T47D (cell line): ENCODE data around the gene SLK.

Experiments
- DNase-seq, 2 experiments: peaks; one replicate each; pipeline versions ENCODE4 v3.0.0 to v3.0.0-alpha.2; 2011 to 2012; ENCODE audit warnings: low read depth in 1 of 2, low spot score in 1 of 2
- JUND ChIP-seq: IDR thresholded peaks from 2 replicates; pipeline ENCODE4 v1.6.1; 2012; ENCODE audit warnings: low read depth
- in situ Hi-C: cut with HindIII; loops from 2 replicates; pipeline ENCODE4 v1.10.0; 2016; ENCODE audit warnings: low sequenced_read_pairs, low pct_unique_long_range_greater_than_20kb

SLK gene

DNA sequence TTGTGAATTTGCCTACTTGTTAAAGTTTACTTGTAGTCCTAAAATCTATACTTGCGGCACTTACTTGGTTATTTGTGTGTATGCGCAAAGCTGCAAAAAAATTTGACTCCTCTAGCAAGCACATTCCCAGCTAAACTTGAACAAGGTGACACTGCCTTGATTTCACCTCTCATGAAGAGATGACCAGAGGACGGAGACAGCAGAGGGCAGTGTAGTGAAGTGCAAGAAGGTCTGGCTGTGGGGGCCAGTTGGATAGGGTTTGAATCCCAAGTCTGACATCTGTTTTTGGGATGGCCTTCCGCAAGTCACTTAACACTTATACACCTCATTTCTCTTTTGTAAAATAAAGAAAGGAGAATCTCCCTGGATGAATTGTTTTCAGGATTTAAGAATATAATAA is 15.7 kb downstream of the SLK start:
- no peak for TF ChIP-seq JUND
- DNase-seq: peak in 1 of 2 experiments; percentile 37
- in situ Hi-C loops: no loop called here

DNA sequence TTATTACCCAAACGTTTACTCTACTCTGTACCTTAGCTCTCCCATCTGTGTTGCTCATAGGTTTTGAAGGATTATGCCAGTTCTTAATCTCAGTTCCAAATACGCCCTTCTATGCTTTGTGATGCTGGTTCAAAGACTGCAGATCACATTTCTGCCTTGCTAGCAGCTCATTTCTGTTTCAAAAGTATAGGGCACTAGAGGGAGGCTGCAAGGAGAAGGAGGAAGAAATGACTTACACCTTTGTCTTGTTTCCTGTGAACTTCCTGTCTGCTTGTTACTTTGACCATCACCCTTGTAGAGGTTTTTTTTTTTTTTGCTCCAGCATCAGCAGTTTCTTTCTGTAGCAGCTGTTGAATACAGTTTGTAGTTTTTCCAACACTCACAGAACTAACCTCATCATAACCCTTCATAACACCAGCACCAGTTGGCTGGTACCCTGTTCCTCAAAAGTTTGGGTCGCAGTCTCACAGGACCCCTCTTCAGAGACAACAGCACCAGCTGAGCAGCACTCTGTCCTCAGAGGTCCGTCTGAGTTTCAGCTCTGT is 16.5 kb downstream of the SLK start:
- in situ Hi-C loops: no loop called here
- DNase-seq: no peak
- no peak for TF ChIP-seq JUND

DNA sequence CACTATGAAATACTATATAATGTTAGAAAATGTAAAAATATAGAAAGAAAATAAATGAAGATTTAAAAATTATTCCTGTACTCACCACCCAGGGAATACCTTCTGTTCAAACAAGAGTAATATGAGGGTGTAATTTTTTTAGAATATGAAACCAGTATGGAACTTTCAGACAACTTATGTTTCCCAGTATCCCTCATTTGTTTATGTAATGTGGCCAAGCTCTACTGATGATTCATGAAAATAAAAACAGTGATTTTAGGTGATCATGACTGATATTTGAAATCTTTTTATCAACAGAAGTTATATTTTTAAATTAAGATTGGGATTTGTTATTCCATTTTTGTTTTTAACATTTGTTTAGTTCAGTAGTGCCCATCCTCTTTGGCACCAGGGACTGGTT is 18.8 kb downstream of the SLK start:
- in situ Hi-C loops: no loop called here
- no peak for DNase-seq
- no peak for TF ChIP-seq JUND

DNA sequence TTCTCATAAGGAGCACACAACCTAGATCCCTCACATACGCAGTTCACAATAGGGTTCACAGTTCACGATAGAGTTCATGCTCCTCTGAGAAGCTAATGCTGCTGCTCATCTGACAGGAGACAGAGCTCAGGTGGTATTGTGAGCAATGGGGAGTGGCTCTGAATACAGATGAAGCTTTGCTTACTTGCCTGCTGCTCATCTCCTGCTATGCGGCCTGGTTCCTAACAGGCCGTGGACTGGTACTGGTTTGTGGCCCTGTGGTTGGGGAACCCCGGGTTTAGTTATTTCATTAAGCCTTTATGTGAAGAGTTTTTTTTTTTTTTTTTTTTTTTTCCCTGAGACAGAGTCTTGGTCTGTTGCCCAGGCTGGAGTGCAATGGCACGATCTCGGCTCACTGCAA is 19.4 kb downstream of the SLK start:
- in situ Hi-C loops: no loop called here
- no peak for DNase-seq
- TF ChIP-seq JUND: no peak

DNA sequence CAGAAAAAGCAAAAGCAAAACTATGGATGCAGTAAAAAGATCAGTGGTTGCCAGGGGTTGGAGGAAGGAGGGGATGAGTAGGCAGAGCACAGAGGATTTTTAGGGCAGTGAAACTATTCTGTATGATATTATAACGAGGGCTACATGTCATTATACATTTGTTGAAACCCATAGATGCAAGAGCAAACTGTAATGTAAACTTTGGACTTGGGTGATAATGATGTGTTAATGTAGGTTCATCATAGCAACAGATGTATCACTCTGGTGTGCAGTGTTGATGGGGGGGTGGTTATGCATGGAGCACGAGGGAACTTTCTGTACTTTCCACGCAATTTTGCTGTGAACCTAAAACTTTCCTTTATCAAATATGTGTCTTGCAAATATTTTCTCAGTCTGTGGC is 23.2 kb downstream of the SLK start:
- in situ Hi-C loops: no loop called here
- DNase-seq: no peak
- no peak for TF ChIP-seq JUND

DNA sequence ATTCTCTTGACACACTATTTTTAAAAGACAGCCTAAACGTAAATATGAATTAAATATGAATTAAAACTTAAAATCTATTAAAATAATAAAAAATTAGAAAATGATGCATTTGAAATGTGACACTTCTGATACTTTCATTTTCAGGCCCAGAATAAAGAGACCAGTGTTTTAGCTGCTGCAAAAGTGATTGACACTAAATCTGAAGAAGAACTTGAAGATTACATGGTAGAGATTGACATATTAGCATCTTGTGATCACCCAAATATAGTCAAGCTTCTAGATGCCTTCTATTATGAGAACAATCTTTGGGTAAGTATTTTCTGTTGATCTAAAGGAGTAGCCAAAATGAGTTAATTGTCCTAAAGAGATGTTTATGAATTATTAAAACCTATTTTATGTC is 23.6 kb downstream of the SLK start:
- DNase-seq: no peak
- in situ Hi-C loops: no loop called here
- no peak for TF ChIP-seq JUND

DNA sequence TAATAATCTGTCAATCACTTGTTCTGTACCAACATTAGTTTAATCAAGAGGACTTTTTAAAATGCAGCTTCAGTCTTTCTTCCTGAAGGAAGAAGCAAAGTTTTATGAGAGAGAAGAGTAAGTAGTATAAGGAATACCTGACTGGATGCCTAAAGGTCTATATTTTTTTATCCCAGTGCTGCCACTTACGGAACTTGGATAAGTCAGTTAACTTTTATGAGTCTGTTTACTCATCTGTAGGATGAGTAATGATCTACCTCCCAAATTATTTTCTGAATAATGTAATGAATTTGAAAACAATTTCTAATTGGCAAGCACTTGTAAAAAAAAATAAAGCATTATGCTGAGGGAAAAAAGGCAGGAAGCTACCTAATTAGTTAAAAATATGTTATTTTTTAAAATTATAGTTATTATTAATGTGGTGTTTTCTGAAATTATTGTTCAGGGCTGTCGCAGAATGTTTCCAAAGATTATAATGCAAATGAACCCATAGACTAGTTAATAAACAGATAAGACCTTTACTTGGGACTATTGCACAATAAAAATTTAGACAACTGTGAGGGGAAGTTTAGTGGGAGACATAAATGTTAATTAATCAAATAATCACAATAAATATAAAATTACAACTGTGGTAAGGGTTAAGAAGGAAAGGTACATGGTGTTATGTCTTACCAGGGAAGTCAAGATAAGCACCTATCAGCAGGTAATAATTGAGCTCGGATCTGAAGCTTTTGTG is 24.6 kb downstream of the SLK start:
- in situ Hi-C loops: no loop called here
- TF ChIP-seq JUND: no peak
- no peak for DNase-seq

DNA sequence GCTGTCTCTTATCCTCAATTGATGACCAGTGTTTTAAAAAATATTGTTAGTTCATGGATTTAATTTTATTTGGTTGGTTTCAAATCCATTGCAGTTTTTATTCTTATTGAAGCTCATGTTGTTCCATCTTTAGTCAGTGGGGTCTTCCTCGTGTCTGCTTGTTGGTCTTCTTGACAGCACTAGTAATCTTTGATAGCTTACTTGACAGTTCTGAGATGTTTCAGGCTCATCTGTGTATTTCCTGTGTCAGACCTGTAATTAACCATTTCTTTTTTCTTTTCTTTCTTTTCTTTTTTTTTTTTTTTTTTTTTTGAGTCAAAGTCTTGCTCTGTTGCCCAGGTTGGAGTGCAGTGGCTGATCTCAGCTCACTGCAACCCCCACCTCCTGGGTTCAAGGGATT is 28.2 kb downstream of the SLK start:
- DNase-seq: no peak
- TF ChIP-seq JUND: no peak
- in situ Hi-C loops: no loop called here

DNA sequence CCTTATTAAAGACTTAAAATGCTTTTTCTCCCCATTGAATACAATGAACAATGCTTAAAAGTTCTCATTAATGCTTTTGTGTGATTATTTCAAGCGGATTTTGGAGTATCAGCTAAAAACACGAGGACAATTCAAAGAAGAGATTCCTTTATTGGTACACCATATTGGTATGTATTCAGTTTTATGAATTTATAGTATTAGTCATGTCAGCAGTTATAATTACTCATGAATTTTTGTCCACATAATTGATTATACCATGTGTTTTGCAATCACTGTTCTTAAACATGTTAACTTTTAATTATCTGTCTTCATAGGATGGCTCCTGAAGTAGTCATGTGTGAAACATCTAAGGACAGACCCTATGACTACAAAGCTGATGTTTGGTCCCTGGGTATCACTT is 31.9 kb downstream of the SLK start:
- TF ChIP-seq JUND: no peak
- in situ Hi-C loops: no loop called here
- DNase-seq: no peak

DNA sequence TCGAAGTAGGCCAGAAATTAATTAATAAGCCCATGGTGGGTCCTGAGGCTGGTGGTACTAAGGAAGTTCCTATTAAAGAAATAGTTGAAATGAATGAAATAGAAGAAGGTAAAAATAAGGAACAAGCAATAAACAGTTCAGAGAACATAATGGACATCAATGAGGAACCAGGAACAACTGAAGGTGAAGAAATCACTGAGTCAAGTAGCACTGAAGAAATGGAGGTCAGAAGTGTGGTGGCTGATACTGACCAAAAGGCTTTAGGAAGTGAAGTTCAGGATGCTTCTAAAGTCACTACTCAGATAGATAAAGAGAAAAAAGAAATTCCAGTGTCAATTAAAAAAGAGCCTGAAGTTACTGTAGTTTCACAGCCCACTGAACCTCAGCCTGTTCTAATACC is 36.0 kb downstream of the SLK start:
- in situ Hi-C loops: no loop called here
- no peak for TF ChIP-seq JUND
- DNase-seq: no peak

DNA sequence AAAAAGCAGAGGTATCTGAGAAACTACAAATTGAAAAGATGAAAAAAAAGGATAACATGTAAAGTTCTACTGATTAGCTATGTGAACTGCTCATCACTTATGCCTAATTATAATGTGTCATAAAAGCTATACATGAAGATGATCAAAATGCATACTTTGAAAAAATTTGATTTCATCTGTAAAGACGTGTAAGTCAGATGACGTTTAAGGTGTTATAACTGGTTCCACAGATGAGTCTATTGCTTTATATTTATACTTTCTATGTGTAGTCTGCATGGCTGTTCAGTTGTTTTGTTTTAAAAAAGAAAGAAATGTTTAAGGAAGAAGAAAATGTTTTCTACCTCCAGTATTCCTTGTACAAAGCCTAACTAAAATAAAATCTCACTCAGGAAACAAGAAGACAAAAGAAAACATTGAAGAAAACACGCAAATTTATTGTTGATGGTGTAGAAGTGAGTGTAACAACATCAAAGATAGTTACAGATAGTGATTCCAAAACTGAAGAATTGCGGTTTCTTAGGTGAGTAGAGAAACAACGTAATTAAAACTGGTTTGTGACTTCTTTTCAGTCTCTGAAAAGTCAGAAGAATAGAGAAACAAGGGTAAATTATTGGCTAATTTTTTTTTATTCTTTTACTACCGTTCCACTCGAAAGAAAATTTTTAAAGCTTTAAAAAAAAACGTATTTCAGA is 38.4 kb downstream of the SLK start:
- no peak for DNase-seq
- in situ Hi-C loops: no loop called here
- no peak for TF ChIP-seq JUND

DNA sequence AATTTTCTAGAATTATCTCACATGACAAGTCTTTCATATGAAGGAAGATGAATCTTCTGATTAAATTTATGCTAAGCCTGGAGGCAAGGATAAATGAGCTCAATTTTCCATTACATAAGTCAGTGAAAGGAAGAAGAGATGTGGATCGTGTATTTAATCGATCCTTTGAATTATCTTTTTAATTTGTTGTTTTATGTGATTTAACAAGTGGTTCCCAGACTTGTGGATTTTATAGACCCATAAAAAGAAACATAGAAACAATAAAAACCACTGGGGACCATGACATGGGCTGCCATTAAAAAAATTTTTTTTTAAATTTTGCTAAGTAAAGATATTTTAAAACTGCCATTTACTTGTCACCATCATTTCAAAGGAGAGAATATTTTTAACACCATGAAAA is 45.0 kb downstream of the SLK start:
- in situ Hi-C loops: no loop called here
- no peak for DNase-seq
- no peak for TF ChIP-seq JUND

DNA sequence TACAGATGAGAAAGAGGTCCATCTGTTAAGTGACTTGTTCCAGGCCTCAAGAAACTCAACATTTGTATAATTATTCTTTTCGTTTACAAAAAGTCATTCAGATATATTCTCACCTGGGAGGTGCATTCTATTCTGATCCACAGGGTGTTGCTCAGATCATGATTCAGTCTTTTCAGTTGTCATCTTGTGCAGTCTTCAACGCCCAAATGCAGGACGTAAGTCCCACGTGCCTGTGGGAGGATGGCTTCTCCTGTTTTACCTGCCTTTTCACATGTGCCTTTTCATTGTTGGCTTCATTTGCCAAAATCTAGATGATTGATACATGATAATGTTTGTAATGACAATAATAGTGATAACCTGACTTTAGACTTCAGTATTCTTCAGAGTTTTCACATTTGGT is 46.5 kb downstream of the SLK start:
- TF ChIP-seq JUND: no peak
- in situ Hi-C loops: no loop called here
- DNase-seq: no peak
